Embryonic facial prominence (tissue), 1 donor: ENCODE data around the gene NOTCH1.
"Not testable (repeated sequence)": the region's sequence is repeated elsewhere in the genome, so short reads cannot be mapped to it uniquely, and the experiment has no call there.

ENCODE experiments used
- DNase-seq: peaks from one replicate; pipeline ENCODE4 v3.0.0-alpha.2; 2016; ENCODE audit errors: extremely low spot score

The NOTCH1 gene

DNA sequence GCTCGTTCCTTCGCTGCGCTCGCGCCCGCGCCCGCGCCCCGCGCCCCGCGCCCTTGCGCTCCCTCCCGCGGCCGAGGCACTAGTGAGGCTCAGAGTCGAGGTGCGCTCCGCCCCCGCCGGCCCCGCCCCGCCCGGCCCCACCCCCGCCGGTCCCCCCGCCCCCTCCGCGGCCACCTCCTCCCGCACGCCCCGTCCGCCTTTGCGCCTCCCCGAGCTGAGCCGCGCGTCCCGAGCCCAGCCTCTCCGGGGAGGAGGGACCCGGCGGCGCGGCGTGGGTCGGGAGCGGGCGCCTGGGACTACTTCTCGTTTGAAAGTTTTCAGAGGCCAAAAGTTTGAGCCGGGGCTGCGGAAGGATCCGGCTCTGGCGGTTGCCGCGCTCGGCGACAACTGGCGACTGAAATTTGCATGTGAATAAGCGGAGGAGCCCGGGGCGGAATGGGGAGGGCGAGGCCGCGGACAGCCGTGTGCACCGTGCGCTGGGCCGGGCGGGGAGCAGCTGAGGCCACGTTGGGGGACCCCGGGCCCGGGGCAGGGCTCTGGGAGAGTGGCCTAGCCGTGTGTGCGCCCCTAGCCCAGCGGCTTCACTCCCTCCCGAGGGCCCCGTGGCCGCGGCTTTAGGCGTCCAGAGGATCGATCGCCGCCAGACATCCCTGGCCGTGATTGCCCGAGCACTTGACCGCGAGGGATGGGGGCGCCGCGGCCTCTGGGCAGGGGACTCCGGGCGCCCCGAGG, at the start of gene NOTCH1:
Gene NOTCH1, minus strand, starts transcription at position 84 of the 732 bp plus-strand sequence. CDS start 262 bp downstream, outside the sequence.
- DNase-seq = peak; percentile 57

DNA sequence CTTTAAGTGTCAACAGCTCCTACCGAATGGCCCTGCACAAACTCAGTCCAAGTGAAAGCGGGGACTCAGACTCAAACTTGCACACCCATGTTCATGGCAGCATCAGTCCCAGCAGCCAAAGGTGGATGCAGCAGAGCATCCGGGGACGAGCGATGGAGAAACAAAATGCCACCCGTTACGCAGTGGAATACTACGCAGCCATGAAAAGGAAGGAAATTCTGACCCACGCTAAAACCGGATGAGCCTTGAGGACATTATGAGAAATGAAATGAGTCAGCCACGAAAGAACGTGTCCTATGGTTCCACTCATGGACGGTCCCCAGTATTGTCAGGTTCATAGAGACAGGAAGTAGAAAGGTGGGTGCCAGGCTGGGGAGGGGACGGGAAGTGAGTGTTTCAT, 48.6 kb upstream of the NOTCH1 start:
- no peak for DNase-seq

DNA sequence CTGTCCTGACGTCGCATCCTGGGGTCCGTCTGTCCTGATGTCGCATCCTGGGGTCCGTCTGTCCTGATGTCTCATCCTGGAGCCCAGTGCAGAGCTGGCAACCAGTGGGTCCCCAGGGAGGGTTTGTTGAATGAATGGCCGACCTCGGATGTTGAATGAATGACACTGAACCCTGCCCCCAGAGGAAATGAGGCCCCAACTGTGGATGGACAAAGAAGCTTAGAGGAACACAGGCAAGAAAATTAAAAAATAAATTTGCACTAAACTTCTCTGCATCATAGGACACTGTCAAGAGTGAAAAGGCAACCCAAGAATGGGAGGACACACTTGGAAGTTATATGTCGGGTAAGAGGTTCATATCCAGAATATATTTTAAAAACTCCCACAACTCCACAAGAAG, 47.7 kb upstream of the NOTCH1 start:
- DNase-seq = no peak

DNA sequence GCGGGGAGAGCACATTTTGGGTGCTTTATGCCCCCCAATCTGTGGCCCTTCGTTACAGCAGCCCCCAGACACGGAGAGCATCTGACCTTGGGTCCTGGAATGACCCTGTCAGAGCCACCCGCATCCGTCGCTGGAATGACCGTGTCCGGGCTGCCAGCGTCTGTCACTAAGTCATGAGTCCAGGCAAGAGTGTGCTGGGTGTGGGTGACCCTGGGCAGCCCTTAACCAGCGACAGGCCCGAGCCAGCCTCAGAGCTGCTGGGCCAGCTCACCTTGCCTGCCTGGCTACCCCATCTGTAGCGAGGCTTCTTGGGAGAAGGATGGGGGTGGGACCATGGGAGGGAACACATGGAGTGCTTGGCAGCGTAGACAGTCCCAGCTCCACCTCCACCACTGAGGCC, 46.8 kb upstream of the NOTCH1 start:
- no peak for DNase-seq

DNA sequence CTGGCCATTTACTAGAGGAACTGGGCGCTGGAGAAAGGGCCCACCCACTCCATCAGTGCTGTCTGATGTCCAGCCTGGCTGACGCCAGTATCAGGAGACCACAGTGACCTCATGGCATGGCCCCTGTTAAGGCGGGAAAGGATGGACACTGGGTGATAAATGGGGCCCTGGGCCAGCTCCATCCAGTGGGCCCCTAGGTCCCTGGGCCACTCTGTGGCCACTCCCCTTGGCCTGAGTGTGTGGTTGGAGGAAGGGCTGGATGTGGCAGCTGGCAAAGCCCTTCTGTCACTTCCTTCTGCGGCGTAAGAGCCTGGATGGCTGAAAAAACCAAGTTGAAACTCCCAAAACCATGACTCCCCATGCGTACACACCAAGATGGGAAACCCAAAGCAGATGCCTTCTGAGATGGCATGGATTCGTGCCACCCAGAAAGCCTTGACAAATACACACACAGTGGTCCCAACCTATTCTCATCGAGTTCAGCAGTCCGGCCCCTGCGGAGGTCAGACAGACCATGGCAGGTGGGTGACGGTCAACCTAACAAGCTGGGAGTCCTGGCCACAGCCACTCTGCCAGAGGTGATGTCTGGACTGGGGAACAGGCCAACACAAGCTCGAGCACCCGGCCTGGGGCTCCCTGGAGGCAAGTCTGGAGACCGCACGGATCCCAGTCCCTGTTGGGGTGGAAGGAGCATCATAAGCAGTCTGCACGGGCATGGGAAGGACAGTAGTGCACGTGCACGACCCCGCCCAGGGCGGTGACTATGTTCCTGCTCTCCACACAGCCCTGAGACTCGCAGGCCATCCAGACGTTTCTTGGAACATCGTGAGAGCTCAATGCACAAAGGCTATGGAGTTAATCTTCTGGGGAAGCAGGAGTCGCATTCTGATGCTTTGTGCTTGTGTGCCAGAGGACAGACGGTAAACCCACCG, 45.2 kb upstream of the NOTCH1 start:
- DNase-seq = no peak

DNA sequence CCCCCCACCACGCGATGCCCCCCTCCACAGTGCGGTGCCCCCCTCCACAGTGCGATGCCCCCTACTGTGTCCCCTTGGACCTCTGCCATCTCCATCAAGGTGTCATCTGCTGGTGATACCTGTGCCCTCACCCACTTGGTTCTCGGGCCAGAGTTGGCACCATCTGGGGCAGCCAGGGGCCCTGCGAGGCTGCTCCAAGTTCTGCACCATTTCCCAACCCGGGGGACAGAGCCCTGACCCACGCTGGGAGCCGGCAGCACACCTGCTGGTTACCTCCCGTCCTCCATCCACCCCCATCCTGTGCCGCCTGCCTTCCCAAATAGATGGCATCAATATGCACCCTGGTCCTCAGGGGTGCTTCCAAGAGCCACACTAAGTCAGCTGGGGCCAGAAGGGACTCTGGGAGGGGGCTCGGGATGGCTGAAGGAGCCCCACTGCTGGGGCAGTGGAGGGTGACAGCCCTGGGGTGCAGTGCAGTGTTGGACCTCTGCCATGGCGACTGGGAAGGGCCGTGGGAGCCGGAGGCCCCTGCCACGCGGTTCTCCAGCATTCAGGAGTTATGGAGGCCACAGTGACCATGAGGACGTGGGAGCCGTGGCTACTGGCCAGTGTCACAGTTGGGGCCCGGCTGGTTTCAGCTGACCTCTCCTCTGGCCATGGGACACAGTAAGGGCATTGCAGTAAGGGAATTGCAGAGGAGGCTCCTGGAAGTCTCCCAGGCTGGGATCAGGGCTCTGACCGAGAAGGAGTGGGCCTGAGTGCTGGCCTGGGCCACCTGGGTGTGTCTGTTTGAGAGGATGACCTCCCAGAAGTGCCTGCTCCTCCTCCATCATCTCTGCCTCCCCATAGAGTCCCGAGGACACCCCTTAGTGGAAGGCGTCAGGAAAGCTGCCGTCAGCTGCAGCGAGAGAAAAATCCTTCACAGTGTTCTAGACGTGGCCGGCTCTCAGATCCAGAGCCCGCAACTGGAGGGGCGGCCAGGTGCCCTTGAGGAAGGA, 44.2 kb upstream of the NOTCH1 start:
- no peak for DNase-seq

DNA sequence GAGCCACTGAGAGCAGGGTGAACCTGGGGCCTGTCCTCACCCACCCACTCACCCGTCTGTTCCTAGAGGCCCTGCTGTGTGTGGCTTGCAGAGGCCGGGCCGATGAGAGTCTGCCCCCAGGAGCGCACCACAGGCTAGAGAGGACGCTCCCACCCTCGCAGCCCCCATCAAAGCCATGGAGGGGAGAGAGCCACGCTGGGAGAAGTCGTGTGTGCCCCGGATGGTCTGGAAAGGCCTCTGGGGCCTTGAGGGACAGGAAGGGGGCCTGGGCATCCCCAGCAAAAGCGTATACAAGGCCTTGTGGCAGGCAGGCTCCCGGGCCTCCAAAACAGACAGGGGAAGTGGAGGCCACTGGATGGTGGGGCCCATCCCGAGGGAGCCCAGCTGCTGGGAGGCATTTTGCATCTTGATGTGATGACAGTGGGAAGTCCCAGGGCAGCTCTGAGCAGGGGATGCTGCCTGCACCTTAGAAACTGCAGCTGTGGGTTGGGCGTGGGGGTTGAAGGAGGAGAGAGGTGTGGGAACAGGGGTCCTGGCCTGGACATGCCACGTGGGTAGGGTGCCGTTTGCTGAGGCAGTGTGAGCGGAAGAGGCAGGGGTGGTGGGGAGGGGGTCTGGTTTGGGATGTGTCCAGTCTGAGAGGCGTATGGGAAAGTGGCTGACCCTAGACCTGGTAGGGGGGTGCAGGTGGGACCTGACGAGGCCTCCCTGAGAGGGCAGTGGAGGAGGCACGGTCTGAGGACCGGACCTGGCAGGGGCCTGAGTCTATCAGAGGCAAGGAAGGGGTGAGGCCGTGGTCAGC, 43.0 kb upstream of the NOTCH1 start:
- no peak for DNase-seq

DNA sequence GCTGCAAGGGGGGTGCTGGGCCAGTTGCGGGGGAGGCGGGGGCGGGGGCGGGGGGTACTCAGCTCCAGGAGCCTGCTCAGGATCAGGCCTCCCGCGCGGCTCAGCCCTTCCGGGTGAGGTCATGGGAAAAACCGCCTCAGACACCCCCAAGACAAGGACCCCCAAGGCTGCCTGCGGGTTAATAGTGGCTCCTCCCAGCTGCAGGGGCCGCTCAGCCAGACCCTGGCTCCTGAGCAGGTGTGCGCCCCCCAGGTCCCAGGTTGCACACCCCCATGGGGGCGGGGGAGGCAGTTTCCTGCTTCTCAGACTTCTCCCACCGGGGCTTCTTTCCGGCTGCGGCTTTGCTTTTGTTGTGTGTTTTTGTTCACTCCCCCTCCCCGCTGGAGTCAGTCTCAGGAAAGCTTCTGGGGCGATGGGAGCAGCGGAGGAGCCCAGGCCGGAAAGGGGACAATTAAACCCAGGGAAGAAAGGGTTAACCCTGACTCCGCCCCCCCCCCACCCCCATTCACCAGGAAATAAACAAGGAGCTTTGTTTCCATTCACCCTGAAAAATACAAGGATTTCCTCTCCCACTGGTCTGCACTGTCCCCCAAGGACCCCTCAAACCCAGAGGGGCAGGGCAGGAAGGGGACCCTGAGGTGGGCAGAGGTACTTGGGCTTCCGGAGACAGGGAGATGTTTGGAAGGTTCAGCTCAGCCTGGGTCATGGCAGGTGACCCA, 42.3 kb upstream of the NOTCH1 start:
- DNase-seq = no peak

DNA sequence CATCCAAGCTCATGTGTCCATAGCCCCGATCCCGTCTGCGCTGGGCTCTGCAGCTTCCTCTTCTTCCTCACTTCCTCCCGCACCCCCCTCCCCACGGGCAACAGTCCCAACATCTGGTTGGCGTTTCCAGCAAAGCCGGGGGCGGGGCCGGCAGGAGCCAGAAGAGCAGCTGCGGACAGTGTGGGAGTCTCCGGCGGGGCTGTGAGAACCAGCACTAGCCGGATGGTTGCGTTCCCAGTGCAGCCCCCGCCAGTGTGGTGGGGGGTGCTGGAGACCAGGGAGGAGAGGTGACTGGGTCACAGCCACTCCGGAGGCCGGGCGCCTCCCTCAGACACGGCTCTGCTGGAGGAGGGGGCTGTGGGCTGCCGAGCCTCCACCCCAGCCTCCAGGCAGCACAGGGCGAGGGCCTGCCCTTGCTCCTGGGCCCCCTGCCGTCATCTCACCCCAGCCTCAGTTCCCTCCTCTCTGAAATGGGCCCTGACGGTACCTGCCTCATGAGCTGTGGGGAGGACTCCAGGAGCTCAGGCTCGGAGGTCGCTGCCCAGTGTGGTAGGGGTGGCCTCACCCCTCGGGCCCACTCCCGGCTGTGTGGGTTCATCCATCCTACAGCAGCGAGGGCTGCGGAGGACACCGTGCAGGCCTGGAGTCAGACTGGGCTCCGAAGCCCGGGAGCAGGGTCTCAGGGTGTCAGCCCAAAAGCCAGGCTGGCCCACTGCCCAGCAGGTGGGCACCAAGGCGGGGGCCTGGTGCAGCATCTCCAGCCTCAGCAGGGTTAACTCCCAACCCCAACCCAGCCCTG, 41.5 kb upstream of the NOTCH1 start:
- peak; percentile 68 for DNase-seq

DNA sequence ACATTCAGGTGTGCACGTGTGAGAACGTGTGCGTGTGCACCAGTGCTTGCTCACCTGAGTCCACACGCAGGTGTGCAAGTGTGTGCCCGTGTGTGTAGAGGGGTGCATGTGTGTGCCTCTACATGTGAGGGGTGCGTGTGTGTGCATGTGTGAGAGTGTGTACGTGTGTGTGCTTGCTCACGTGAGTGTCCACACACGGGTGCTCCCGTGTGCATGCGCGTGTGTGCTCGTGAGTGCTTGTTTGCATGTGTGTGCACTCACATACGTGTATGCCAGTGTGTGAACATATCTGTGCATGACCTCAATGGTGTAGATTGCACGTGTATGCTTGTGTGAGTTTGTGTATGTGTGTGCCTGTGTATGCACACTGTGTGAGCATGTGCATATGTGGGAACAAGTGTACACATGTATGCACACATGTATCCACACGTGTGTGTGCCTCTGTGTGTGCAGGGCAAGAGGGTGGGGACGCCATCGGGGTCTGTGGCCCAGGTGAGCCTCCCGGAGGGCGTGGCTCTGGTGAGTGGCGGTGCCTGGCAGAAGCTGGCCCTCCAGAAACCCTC, 40.6 kb upstream of the NOTCH1 start:
- DNase-seq = no peak

DNA sequence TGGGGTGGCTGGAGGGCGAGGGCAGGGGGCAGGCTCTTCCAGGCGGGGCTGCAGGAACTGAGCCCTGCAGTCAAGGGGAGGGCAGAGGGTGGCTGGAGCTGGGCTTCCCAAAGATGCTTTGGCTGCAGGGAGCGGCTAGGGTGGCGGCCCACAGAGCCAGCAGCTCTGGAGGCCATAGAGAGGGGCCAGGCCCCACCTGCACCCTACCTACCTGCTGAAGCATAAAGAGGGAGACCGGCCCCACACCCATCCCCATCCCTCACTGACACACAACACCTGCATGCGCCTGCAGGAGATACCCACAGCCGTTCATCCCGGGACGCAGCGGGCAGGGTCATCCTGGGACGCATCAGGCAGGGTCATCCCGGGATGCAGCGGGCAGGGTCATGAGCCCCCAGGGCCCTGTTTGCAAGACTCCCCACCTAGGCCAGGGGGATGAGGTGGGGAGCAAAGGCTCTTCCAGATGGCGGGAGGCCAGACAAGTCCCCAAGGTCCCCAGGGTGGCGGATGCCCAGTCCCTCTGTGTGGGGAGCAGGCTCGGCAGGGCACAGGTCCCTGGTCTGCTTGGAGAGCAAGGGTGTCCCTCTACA, 39.8 kb upstream of the NOTCH1 start:
- DNase-seq = no peak

DNA sequence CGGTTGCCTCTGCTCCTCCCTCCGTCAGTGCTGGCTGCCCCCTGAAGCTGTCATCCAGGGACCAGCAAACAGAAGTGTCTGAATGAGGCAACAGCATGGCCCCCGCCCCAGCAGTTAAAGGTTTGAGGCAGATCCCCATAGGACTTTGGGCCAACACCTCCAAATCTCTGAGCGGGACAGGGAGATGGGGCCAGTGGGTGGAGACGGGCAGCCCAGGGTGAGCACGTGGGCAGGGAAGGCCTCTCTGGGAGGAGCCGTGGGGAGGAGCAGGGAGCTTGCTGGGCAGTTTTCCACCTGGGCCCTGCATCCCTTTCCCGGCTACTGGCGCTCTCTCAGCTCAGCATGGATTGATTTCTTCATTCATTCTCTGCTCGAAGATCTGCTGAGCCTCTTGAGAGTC, 39.1 kb upstream of the NOTCH1 start:
- no peak for DNase-seq

DNA sequence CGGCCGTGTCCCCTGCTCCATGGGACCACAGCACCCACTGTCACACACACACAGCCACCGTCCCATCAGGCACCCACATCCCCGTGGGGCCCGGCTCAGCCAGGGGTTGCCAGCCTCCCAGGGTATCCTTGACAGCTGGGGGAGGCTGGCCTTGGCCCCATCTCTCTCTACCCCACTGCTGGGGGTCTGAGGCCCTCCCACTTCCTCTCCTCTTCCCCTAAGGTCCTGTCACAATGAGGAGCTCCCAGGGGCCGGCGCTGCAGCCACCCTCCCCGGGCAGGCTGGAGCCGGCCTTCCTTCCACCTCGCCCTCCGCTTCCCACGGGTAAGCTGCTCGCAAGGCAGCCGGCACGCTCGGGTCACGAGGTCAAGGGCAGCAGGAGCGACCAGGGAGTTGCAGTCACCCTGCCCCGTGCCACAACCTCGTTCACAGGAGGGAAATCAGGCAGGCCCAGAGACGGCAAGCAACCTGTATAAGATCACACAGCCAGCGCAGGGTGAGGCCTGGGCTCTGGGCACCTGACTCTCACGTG, 38.6 kb upstream of the NOTCH1 start:
- DNase-seq = no peak

DNA sequence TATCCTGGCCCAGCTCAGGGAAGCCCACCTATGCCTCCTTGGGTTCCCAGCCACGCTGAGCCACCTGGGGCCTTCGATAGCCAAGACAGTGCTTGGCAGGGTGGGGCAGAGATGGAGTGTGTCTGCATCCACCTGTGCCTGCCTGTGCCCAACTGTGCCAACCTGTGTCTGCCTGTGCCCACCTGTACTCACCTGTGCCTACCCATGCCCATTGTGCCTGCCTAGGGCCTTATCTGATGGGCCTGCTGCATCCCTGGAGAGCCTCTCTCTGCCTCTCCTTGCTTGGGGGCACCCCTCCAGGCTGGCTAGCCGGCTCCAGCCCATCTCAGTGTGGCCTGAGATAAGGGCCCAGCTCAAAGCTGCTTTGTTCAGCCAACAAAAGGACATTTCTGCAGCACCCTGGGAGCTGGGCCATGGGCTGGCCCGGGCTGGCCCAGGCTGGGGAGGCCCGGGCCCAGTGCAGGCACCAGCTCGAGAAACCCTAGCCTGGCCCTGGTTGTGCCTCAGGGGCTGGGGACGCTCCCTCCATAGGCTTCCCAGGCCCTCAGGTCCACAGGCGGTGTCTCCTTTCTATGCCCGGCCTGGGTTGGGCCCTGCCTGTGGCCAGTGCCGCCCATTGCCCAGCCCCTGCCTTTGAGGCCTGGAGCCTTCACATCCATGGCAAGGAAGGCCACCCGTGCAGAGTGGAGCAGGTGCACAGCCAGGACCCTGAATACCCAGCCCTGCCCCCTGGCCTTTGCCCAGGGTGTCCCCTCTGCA, 37.3 kb upstream of the NOTCH1 start:
- DNase-seq = no peak

DNA sequence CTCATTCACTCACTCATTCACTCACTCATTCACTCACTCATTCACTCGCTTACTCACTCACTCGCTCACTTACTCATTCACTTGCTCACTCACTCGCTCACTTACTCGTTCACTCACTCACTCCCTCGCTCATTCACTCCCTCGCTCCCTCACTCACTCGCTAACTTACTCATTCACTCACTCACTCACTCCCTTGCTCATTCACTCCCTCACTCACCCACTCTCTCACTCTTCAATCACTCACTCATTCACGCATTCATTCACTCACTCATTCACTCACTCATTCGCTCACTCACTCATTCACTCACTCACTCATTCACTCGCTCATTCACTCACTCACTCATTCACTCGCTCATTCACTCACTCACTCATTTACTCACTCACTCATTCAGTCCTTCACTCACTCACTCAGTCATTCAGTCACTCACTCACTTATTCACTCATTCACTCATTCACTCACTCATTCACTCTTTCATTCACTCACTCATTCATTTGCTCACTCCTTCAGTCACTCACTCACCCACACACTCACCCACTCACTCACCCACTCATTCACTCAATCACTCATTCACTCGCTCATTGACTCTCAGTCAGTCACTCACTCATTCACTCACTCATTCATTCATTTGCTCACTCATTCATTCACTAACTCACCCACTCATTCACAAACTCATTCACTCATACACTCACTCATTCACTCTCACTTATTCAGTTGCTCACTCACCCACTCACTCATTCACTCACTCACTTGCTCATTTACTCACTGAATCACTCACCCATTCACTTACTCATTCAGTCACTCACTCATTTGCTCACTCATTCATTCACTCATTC, 36.0 kb upstream of the NOTCH1 start:
- no peak for DNase-seq

DNA sequence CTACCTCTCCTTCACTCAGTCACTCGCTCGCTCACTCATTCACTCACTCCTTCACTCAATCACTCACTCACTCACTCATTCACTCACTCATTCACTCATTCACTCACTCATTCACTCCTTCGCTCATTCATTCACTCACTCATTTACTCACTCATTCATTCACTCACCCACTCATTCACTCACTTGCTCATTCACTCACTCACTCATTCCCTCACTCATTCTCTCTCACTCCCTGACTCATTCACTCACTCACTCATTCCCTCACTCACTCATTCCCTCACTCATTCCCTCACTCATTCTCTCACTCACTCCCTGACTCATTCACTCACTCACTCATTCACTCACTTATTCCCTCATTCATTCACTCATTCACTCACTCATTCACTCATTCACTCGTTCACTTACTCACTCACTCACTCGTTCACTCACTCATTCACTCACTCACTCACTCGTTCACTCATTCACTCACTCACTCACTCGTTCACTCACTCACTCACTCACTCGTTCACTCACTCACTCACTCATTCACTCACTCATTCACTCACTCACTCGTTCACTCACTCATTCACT, 33.9 kb upstream of the NOTCH1 start:
- DNase-seq = not testable (repeated sequence)
